ENCODE results near the gene MGAT4A.

- no peak for TF ChIP-seq POLR2A (IDR thresholded peaks at IDR 0.05; ENCODE audit: low read length)
- no peak for TF ChIP-seq RAD21 (conservative IDR thresholded peaks at IDR 0.05 in 1 of 2, IDR thresholded peaks at IDR 0.05 in 1 of 2)
- TF ChIP-seq CTCF (IDR thresholded peaks at IDR 0.05), result no peak
- no peak for TF ChIP-seq EP300 (IDR thresholded peaks at IDR 0.05)
- no peak for TF ChIP-seq RFX5 (IDR thresholded peaks at IDR 0.05)
Measured at GRCh38 chr2:98730053-98730706, 752 bp downstream of the MGAT4A start.

Measured in A549 (cell line).